GM12891 (cell line): ENCODE data around the gene GNG3.

Experiments used
- POLR2A ChIP-seq: IDR thresholded peaks from 2 replicates; pipeline ENCODE4 v1.6.1; 2011; ENCODE audit warnings: low read depth, low read length, control low read depth
- POLR2AphosphoS5 ChIP-seq: IDR thresholded peaks from 2 replicates; pipeline ENCODE4 v1.6.1; 2011; ENCODE audit warnings: low read depth, low read length, control low read depth
- POU2F2 ChIP-seq: IDR thresholded peaks from 2 replicates; pipeline ENCODE4 v1.6.1; 2011; ENCODE audit warnings: low read depth, mild to moderate bottlenecking, control low read depth, low read length, moderate library complexity
- SPI1 ChIP-seq: IDR thresholded peaks from 2 replicates; pipeline ENCODE4 v1.6.1; 2011; ENCODE audit warnings: low read depth, low read length, control low read depth

DNA sequence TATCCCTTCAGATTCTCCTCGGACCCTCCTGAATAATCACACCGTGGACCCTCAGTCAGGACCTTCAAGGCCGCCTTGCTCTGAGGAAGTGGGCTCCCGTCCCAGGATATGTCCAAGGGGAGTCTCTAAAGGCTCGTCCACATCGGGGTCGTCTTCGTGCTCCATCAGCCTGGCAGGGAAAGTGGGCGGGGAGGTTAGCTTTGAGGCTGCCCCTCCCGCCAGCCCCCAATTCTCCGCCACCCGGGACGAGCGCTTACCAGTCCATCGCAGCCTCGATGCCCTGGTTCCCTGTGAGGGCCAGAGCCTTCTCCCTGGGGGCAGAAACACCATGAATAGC lies 29.1 kb upstream of the GNG3 start:
- TF ChIP-seq POLR2A: no peak
- no peak for TF ChIP-seq POLR2AphosphoS5
- no peak for TF ChIP-seq POU2F2
- 0 out of 2 replicates have a peak, but pooled peaks have one; percentile 18 for TF ChIP-seq SPI1
